IPS-20b (cell line): Measurements from ENCODE around the gene BBIP1.

Experiments
- H3K27ac ChIP-seq: one replicate; pipeline ENCODE4 v1.5.1; 2013; ENCODE audit warnings: low read length
- H3K27me3 ChIP-seq: 2 replicates; pipeline ENCODE4 v1.6.1; 2013; ENCODE audit warnings: mild to moderate bottlenecking, low read length, inconsistent platforms; ENCODE audit not compliant: insufficient read depth
- H3K36me3 ChIP-seq: 2 replicates; pipeline ENCODE4 v1.6.1; 2013; ENCODE audit warnings: low read depth, mild to moderate bottlenecking, inconsistent platforms, low read length, moderate library complexity; ENCODE audit not compliant: insufficient read depth
- H3K4me1 ChIP-seq: 2 replicates; pipeline ENCODE4 v1.6.1; 2013; ENCODE audit warnings: mild to moderate bottlenecking, control low read depth, inconsistent platforms, low read length, moderate library complexity; ENCODE audit not compliant: insufficient read depth
- H3K4me3 ChIP-seq: 2 replicates; pipeline ENCODE4 v1.5.1; 2013; ENCODE audit warnings: mild to moderate bottlenecking, low read length, inconsistent platforms
- H3K9ac ChIP-seq: 2 replicates; pipeline ENCODE4 v1.6.1; 2013; ENCODE audit warnings: low read depth, mild to moderate bottlenecking, inconsistent platforms, low read length, moderate library complexity
- H3K9me3 ChIP-seq: 2 replicates; pipeline ENCODE4 v1.6.1; 2013; ENCODE audit warnings: mild to moderate bottlenecking, low read depth, low read length, inconsistent platforms; ENCODE audit not compliant: insufficient read depth

BBIP1 gene, protein sequence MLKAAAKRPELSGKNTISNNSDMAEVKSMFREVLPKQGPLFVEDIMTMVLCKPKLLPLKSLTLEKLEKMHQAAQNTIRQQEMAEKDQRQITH

DNA sequence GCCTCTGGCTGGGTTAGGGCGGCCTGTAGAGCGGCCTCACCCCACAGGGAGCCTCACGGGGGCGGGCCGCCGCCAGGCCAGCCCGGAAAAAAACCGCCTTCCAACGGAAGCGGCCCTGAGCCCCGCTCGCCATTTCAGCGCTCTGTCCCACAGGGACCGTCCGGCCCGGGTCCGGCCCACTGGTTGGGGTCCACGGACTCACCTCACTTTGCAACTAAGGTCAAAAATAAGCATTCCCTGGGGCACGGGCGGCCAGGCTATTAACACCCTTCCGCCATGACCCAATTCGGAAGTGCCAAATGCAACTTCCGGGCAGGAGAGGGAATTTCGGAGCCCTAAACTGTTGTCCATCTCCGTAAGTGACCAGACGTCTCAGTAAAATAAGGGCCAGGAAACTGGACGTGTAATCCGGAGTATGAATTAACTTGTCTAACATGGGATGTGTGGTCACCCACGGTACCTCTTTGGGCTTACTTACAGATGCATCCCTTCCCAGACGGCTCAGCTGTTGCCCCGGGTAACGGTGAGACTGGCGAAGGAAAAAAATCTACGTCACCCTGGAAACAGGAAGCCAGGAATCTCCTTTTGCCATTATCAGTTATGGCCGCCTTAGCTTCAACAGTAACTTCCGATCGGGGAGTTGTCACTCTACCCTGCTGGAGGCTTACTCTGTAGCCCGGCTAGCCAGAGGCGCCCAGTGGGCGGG, at the start of gene BBIP1:
Gene BBIP1, minus strand, starts transcription at position 538 of the 706 bp plus-strand sequence. CDS start 1,023 bp downstream, outside the sequence.
- Histone ChIP-seq H3K36me3 (no peaks in the 10 kb centered on the region; the same call in 1 of the 2 replicates), H3K27me3 (no peaks in the 10 kb centered on the region), H3K27ac (peak within 1 kb of the TSS; percentile 94), H3K4me3 (peak within 1 kb of the TSS; percentile 94), H3K9me3 (no peaks in the 10 kb centered on the region), H3K4me1 (peaks cover 19% of the 10 kb centered on the region), H3K9ac (peak within 1 kb of the TSS; percentile 94; the same call in 1 of the 2 replicates)

DNA sequence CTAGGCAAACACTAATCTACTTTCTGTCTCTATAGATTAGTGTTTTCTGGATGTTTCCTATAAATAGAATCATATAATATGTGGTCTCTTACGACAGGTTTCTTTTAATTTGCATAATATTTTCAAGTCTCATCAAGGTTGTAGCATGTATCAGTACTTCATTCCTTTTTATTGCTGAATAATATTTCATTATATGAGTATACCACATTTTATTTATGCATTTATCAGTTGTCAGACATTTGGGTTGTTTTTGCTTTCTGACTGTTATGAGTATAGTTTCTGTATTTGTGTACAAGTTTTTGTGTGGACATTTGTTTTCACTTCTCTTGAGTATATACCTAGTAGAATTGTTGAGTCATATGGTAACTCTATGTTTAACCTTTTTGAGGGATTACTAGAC, 48.7 kb upstream of the BBIP1 start:
- H3K4me3 ChIP-seq, result no peak overlapping the region
- H3K9ac ChIP-seq, result no peak overlapping the region
- no peaks in the 10 kb centered on the region for H3K36me3 ChIP-seq
- no peaks in the 10 kb centered on the region for H3K4me1 ChIP-seq
- no peaks in the 10 kb centered on the region for H3K27me3 ChIP-seq
- H3K9me3 ChIP-seq, result no peaks in the 10 kb centered on the region
- H3K27ac ChIP-seq, result no peak overlapping the region

DNA sequence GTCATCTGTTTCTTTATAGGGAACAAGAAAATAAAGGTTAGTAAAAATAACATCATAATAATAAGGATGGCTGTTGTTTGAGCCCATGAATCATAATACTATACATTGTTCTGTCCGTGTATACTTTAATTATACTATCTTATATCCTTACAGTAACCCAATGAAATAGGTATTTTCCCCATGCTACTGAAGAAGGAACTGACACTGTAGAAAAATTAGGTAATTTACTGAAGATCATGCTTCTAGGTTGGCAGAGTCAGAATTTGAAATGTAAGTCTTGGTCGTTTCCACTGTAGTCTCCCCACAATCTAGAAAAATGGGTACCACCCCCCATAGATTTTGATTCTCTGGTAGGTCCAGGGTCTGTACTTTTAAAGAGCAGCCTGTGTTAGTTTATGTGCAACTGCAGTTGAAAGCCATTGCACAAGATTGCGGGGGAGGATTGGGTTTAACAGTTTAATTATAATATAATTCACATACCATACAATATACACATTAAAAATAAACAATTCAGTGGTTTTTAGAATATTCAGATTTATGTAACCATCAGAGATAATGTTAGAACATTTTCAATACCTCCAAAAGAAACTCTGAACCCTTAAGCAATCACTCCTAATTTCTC, 48.1 kb upstream of the BBIP1 start:
- H3K9ac ChIP-seq, result no peak overlapping the region
- H3K4me1 ChIP-seq, result no peaks in the 10 kb centered on the region
- H3K36me3 ChIP-seq, result no peaks in the 10 kb centered on the region
- H3K9me3 ChIP-seq, result no peaks in the 10 kb centered on the region
- H3K27ac ChIP-seq, result no peak overlapping the region
- H3K4me3 ChIP-seq, result no peak overlapping the region
- no peaks in the 10 kb centered on the region for H3K27me3 ChIP-seq

DNA sequence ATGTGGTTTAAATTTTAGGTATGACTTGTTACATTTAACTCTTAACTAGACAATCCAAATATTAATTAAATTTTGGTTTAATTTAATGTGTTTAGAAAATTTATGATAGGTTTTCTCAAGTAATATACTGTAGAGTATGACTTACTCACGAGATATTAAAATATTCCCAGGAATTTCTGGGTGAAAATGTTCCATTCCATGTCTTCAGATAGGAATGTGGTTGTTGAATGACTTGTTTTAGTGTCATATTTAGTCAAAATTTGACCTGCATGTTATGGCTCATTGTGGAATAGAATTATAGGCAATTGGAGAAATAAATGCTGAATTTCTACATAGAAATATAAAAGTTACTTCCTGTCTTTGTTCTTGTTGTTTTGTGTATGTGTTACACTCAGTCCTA, 47.2 kb upstream of the BBIP1 start:
- no peaks in the 10 kb centered on the region for H3K9me3 ChIP-seq

DNA sequence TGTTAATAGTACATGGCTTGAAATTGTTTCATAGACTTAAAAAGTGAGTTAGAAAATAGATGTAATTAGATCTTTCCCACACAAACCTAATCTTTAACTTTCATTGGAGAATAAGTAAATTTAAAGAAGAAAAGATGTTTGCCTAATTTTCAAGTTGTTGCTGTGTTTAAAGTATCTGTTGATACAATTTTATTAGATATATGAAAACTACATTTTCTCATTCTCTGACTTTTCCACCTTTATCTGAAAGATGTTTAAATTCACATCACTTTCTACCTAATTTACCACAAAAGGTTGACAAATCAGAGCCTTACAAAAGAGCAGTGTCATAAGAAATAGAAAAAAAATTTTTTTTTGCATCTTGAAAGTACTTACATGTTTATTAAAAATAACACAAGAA, 46.2 kb upstream of the BBIP1 start:
- Histone ChIP-seq H3K4me1 (no peaks in the 10 kb centered on the region), H3K9ac (no peak overlapping the region), H3K4me3 (no peak overlapping the region), H3K27ac (no peak overlapping the region), H3K27me3 (no peaks in the 10 kb centered on the region), H3K9me3 (no peaks in the 10 kb centered on the region), H3K36me3 (no peaks in the 10 kb centered on the region)

More for the DNA sequence above, 47.2 kb upstream of the BBIP1 start:
- Histone ChIP-seq H3K9ac (no peak overlapping the region), H3K27ac (no peak overlapping the region), H3K4me1 (no peaks in the 10 kb centered on the region), H3K4me3 (no peak overlapping the region), H3K27me3 (no peaks in the 10 kb centered on the region), H3K36me3 (no peaks in the 10 kb centered on the region)

DNA sequence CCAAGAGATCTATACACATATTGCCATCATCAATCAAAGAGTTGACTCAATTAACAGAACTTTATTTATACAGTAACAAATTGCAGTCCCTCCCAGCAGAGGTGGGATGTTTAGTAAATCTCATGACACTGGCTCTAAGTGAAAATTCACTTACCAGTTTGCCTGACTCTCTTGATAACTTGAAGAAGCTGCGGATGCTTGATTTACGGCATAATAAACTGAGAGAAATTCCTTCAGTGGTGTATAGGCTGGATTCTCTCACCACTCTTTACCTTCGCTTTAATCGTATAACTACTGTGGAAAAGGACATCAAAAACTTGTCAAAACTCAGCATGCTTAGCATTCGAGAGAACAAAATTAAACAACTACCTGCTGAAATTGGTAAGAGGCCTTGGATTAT, 45.7 kb upstream of the BBIP1 start:
- Histone ChIP-seq H3K27ac (no peak overlapping the region), H3K4me3 (no peak overlapping the region), H3K36me3 (no peaks in the 10 kb centered on the region), H3K9me3 (no peaks in the 10 kb centered on the region), H3K27me3 (no peaks in the 10 kb centered on the region), H3K4me1 (no peaks in the 10 kb centered on the region), H3K9ac (no peak overlapping the region)

DNA sequence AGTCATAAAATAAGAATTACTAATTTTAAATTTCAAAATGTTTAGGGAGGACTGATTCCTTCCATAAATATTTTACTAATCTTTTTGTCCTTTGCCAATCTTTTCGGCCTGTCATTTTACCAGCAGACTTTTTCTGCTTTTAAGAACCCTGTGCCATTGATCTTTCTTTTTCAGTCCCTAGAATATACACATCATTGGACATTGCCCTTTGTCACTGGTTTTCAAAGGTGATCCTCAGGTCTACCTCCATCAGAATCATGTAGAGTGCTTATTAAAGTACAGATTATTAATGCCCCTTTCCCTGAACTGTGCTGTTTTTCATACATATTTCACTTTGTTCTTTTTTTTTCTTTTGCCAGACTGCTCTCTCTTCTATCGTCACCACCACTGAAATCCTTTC, 44.2 kb upstream of the BBIP1 start:
- Histone ChIP-seq H3K9me3 (no peaks in the 10 kb centered on the region), H3K27ac (no peak overlapping the region), H3K4me1 (no peaks in the 10 kb centered on the region), H3K4me3 (no peak overlapping the region), H3K9ac (no peak overlapping the region), H3K27me3 (no peaks in the 10 kb centered on the region), H3K36me3 (no peaks in the 10 kb centered on the region)

DNA sequence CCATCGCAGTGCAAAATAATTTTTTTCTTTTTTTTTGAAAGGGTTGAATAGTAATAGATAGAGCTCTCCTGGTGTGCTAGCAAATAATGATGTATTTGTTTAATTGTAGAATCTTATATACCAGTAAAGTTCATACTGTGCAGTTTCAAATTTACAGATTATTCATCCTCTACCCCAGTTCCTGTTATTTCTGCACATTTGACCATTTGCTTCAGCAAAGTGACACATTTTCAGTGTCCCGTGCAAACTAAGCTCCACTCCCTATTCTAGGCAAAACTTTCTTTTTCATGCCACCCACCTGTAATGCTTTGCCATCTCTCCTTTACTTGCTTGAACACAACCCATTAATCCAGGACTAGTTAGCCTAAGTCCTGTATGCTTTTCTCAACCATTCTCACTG, 43.5 kb upstream of the BBIP1 start:
- Histone ChIP-seq H3K4me3 (no peak overlapping the region), H3K36me3 (no peaks in the 10 kb centered on the region), H3K9me3 (no peaks in the 10 kb centered on the region), H3K27me3 (no peaks in the 10 kb centered on the region), H3K27ac (no peak overlapping the region), H3K4me1 (no peaks in the 10 kb centered on the region), H3K9ac (no peak overlapping the region)

DNA sequence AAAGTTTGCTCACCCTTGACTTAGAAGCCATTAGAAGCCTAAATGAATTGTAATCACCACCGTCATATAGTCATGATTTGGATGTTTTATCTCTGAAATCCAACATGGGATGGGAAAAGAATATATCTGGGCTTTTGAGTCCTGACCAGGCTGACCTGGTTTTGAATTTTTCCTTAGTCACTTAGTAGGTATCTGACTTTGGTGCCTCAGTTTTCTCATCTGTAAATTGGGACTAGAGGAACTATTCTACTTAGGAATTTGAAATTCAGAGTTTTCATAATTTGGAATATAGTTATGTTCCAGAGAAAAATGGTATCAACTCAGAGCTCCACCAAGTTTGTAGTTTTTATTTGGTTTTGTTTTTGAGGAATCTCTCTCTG, 41.3 kb upstream of the BBIP1 start:
- Histone ChIP-seq H3K4me3 (no peak overlapping the region), H3K4me1 (no peaks in the 10 kb centered on the region), H3K9me3 (no peaks in the 10 kb centered on the region), H3K27ac (no peak overlapping the region), H3K27me3 (no peaks in the 10 kb centered on the region), H3K36me3 (no peaks in the 10 kb centered on the region), H3K9ac (no peak overlapping the region)

DNA sequence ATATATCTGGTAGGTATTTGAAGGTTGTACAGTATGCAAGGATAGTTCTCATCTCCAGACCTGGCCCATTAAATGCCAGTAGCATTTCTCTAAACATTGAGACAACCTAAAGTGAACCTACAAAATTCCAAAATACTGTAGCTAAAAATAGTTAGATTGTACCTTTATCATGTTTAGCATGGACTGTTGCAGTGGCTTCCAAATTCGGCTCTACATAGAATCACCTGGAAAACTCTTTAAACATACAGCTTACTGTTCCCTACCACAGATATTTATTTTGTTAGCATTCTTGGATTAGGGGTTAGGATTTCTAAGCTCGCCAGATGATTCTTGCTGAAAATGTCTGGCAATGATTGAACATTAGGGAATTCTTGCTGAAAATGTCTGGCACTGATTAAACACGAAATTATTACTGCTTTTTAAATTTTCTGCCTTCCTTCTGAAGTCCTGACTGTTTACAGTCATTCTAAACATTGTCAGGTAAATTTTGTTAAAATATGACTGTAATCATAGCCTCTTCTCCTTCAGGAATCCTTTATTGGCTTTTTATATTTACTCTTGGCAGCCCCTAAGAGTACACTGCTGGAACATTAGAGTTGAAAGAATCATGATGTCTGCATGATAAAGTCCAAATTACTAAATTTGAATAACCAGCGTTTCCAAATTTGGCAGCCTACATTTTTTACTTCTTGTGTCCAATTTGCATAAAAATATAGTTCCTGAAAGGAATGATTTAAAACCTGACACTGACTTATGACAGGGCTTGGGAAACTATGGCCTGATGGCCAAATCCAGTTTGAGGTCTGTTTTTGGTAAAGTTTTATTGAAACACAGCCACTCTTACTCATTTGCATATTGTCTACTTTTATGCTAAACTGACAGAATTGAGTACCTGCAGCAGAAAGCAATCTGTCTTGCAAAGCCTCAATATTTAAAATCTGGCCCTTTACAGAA, 40.7 kb upstream of the BBIP1 start:
- Histone ChIP-seq H3K4me3 (no peak overlapping the region), H3K4me1 (no peaks in the 10 kb centered on the region), H3K27ac (no peak overlapping the region), H3K9ac (no peak overlapping the region), H3K27me3 (no peaks in the 10 kb centered on the region), H3K36me3 (no peaks in the 10 kb centered on the region), H3K9me3 (no peaks in the 10 kb centered on the region)

DNA sequence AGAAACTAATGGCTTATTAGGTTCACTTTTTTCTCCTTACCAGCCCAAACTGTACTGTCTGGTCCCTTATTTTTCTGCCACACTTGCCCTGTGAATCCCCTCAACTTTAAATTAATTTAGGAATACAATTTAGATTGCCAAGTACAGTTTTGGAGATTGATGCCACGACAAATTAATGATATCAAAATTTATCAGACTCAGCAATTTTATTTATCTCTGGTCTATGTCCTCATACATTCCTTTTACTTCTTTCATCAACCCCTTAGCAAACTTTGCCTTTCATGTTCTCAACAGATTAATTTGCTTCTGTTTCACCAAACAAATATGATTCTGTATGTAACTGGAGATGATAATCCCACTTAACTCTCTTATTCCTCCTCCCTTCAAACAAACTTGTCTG, 38.6 kb upstream of the BBIP1 start:
- Histone ChIP-seq H3K4me1 (no peaks in the 10 kb centered on the region), H3K27ac (no peak overlapping the region), H3K36me3 (no peaks in the 10 kb centered on the region; the same call in 1 of the 2 replicates), H3K27me3 (no peaks in the 10 kb centered on the region), H3K9ac (no peak overlapping the region), H3K9me3 (no peaks in the 10 kb centered on the region), H3K4me3 (no peak overlapping the region)
